CD4-positive, alpha-beta T cell treated with Interleukin-1 beta for 1 hour (primary cell): ENCODE data around the gene MRPS27.

Experiments
- DNase-seq, 2 donors: peaks; one replicate each; pipeline ENCODE4 v3.0.0-alpha.2; 2020 to 2022

Gene MRPS27

DNA sequence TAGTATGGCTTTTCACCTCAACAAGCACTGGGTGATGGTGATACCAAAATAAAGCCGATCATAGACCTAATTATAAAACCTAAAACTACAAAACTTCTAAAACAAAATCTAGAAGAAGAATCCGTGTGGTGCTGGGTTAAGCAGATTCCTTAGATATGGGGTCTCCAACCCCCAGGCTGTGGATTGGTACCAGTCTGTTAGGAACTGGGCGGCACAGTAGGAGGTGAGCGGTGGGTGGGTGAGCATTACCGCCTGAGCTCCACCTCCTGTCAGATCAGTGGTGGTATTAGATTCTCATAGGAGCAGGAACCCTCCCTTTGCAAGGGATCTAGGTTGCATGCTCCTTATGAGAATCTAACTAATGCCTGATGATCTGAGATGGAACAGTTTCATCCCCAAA is 33.2 kb downstream of the MRPS27 start:
- no peak for DNase-seq

DNA sequence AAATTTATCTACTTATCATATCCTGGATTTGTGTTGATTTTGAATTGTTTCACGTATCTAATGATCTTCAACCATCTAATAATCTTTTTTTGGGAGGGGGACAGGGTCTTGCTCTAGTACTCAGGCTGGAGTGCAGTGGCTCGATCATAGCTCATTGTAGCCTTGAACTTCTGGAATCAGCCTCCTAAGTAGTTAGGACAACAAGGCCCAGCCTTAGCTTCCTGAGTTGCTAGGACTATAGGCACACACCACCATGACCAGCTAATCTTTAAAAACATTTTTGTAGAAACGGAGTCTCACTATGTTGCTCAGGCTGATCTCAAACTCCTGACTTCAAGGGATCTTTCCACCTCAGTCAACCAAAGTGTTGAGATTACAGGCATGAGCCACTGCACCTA is 34.6 kb downstream of the MRPS27 start:
- no peak for DNase-seq

DNA sequence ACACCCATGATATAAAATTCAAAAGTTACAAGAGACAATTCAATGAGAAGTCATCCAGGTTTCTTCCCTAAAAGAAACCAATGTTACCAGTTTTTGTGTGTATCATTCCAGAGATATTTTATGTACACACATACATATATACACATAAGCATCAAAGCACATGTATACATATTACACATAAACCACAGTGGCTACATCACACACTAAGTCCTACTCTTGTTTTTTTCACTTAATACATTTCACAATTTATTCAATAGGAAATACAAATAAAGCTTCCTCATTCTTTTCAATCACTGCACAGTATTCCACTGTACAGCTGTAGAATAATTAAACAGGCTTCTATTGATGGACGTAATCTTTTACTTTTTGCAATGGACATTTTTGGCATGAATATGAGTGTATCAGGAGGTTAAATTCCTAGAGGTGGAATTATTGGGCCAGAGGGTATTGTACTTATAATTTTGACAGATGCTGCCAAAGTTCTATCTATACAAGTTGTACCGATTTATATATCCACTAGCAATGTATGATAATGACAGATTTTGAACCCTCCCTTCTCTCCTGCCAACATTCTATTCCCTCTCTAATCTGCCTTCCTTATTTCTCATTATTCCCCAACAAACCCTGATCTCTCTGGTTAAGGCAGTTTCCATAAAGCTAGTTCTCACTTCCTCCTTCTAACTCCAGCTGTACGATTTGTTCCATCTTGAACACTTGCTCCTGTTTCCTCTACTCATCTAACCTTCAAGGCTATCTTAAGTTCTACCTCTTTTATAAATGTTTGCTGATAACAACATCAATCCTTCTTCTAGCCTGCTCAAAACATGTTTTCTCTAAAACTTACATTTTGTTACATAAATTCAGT is 35.2 kb downstream of the MRPS27 start:
- no peak for DNase-seq

DNA sequence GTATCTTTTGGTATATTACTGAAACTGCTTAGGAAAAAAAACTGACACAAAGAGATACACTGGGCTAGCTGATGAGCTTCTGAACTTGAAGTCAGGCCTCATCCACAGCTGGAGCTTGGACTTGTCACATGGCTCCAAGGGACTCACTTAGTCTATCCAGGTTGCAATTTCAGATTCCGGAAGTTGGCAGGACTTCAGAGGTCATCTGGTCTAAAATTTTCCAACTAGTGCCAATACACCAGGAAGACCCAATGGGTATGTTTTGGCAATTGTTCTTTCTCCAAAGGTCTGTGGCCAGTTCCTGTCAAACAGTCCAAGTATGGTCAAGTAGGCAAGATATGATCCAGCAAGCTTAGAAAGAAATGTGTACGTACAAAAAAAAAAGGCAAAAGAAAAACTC is 36.7 kb downstream of the MRPS27 start:
- DNase-seq, result no peak

DNA sequence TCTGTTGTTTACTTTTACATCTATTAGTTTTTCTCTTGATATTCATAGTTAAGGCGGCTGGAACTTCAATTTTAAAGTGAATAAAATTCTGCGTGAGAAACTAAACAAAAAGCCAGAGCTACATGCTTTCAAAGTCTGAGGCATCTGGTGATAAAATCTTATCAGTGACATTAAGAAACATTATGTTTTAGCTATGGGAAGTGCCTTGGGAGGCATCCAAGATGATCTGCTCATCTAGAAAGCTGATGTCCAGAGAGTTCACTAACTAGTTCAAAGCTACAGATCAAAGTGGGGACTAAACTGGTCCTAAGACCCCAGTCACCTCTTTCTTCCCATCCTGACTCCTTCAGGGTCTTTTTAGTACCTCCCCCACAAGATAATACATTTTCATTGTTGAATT is 37.2 kb downstream of the MRPS27 start:
- DNase-seq, result no peak

DNA sequence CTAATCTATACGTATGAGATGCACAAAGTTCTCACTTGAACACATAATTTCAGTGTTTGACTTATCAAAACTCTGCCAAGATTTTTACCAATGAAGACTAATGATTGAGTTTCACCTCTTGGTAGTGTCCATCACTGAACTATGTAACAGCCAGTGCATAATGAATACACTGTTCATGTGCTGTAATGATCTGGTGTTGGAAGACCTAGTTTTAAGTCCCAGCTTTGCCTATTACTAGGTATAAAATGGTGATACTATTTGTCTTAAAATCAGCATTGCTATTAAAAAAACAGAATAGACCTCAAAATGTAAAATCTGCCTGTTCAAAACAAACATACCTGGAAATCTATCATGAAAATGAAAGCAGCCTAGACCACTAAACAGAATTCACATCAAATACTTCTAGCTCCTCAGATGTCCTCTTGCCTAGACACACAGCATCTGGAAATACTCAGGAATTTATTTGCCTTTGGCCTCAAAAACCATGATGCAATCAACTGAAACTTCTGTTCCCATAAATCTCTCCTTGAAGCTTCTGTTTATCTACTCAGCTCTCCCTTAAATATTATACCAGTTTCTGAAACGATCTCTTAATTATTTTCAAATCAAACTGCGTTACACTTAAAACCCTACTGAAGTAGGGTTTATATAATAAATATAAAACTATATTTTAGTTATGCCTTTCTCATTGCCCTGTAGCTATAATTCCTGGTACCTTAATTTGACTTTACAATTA is 38.1 kb downstream of the MRPS27 start:
- no peak for DNase-seq

DNA sequence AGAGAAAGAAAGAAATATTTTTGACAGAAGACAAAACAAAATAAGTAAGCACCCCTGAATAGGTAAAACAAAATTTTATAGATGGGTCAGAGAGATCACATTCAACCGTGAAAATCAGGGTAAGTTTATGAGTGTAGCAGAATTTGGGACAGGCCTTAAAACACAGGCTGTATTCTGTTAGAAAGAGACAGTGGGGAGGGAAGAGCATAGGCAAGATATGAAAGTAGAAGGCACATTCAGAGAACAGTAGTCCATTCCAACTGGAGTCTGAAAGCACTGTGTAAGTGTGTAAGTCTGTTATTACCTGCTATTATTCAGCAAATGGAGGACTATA is 38.6 kb downstream of the MRPS27 start:
- no peak for DNase-seq

DNA sequence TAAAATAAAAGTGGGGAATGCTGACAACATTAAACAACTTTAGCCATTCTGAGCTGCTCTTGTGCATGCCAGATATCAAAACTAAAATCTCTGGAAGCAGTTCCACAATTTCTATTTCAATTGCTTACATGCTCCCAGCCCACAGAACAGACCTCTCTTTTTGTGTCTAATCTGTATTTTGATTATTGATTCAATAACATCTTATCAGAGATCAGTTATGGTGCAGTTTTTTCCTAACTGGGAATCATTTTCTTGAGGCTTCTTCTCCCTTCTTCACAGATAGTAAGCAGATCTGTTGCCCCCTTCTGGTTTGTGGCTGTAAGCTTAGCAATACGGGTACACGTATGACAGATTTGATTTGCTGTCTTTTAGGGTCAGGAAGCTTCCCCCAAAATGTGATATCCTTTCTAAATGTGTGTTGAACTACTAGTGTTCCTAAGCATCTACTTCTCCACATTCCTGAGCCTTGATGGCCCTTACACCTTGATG is 39.4 kb downstream of the MRPS27 start:
- peak in 1 of 2 donors; percentile 2 for DNase-seq

DNA sequence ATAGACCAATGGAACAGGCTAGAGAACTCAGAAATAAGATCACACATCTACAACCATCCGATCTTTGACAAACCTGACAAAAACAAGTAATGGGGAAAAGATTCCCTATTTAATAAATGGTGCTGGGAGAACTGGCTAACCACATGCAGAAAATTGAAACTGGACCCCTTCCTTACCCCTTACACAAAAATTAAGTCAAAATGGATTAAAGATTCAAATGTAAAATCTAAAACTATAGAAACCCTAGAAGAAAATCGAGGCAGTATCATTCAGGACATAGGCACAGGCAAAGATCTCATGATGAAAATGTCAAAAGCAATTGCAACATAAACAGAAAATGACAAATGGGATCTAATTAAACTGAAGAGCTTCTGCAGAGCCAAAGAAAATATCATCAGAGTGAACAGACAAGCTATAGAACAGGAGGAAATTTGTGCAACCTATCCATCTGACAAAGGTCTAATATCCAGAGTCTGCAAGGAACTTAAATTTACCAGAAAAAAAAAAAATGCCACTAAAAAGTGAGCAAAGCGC is 43.8 kb downstream of the MRPS27 start:
- no peak for DNase-seq

DNA sequence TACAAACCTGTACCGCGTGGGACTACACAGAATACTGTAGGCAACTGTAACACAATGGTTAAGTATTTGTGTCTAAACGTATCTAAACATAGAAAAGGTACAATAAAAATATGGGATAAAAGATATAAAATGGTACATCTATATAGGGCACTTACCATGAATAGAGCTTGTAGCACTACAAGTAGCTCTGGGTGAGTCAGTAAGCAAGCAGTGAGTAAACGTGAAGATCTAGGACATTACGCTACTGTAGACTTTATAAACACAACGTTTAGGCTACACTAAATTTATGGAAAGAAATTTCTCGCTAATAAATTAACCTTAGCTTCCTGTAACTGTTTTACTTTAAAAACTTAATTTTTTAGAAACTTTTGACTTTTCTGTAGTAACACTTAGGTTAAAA is 46.5 kb downstream of the MRPS27 start:
- no peak for DNase-seq

DNA sequence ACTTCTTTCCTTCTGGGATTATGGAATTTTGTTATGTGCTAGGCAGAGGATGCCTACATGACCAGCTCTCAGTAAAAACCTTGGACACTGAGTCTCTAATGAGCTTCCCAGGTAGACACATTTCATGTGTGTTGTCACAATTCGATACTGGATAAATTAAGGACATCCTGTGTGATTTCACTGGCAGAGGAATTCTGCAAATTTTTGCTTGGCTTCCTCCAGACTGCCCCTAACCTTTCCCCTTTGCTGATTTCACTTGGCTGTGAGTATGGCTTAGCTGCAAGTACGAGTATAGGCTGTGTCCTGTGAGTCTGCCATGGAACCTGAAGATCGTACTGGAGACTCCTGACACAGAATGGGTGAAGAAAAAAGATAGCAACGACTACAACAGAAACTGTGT is 47.6 kb downstream of the MRPS27 start:
- DNase-seq, result no peak

DNA sequence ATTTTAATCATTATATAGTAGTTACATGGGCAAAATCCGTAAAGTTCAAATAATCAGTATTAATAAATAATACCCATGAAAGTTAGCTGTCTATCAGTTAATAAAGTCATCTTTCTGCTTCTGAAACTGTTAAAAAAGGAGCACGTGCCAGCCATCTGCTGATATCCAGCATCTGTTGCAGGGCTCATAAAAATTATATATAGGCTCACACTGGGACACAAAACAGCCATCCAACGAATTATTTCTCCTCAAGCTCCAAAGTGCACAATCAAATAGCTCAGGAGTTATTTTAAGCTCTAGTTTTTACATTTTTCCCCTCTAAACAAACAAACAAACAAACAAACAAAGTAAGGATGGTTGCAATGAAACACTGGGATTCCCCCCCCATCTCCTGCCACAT is 48.3 kb downstream of the MRPS27 start:
- DNase-seq, result no peak

DNA sequence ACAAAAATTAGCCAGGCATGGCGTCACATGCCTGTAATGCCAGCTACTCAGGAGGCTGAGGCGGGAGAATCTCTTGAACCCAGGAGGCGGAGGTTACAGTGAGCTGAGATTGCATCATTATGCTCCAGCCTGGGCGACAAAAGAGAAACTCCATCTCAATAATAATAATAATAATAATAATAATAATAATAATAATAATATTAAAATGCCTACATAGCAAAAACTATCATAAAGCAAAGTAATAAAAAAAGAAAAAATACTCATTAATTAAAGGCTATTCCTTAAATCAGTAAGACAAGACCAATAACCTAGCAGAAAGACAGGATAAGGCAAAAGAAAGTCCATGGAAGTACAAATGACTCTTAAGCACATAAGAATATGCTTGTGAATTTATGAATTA is 50.0 kb downstream of the MRPS27 start:
- DNase-seq, result no peak

DNA sequence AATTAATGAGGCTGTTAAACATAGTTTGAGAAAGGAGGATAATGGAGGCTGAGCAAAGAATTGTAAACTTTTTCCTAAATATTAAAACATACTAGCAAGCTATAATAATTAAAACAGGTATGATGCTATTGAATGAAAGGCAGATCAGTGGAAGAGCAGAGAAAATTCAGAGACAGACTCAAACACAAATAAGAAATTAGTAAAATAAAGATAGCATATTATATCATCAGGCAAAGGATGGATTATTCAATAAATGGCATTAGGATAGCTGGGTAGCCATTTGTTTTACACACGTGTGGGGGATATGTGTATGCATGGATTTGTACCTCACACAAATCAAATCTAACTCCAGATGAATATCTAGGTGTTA is 50.6 kb downstream of the MRPS27 start:
- DNase-seq, result no peak

DNA sequence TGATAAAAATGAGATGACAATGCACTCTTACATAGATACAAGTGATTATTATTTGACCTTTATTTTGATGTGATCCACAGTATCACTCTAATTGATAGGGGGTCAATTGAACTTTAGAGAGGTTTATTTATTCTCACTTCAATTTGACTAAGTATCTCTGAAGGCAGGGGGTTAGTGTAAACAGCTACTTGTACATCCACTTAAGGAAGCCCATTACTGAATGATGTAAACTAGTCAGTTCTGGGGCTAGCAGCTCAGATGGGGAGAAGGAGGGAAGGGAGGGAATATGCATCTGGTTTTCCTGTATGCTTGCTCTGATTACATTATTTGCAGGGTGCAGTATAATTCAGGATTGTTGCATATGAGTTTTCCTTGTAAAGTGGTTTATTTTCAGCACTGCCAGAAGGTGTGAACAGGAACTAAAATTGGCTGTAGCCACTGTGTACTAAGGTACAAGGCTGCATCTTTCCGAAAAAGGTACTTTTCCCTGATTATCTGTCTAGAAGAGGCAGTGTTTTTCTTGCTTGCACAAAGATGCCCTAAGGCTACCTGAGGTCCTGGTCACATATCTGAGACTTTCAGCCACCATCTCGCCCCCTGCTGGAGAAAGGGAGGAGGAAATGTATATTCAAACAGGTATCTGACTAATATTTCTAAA is 51.2 kb downstream of the MRPS27 start:
- DNase-seq, result peak; percentile 19 to 49

DNA sequence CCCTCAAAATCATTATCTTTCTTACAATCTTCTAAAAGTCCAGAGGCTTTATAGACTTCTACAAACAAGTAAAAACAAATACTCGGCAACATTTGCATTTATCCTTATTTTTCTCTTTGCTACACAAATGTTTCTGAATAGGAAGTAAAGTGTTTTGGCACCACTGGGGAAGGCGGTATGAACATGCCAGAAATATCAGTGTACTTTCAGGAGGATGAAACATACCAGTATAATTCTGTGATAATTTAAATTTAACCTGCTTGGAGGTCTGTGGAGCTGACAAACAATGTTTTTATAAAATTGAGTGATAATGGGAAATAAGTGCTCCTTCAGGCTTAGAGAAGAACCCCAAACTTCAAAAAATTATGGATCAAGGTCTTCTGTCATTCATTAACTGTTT is 51.8 kb downstream of the MRPS27 start:
- DNase-seq, result no peak

DNA sequence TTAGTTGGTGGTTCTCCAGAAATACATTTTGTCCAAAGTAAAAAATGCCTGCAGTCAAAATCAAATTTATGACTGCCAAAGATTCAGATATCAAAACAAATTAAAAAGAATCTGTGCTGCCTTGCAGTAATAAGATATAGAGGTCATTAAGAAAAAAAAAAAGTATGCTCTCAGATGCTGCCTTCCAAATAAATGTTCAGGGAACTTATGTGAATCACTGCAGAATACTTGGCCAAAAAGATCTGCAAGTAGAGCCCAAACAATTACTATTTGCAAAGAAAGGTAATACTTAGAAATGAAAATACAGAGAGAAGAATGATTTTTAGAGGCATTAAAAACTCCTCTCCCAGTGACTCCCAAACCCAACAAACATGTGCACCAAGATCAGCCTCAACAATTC is 52.4 kb downstream of the MRPS27 start:
- DNase-seq, result no peak

DNA sequence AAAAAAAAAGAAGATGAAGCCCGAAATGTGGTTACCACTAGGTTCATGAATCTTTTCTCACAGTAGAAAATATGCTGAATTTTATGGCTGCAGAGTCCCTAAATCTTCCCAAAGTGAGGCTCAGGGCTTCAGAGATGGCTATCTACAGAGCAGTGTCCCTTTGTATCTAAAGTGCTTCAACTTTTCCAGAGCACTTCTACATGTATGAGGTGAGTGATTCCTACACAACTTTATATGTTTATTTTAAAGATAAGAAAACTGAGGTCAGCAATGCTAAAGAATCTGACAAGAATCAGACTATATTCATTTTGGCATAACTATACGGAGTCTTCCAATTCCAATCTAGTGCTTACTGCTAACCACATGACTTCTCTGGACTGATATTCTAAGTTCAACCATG is 53.2 kb downstream of the MRPS27 start:
- no peak for DNase-seq

DNA sequence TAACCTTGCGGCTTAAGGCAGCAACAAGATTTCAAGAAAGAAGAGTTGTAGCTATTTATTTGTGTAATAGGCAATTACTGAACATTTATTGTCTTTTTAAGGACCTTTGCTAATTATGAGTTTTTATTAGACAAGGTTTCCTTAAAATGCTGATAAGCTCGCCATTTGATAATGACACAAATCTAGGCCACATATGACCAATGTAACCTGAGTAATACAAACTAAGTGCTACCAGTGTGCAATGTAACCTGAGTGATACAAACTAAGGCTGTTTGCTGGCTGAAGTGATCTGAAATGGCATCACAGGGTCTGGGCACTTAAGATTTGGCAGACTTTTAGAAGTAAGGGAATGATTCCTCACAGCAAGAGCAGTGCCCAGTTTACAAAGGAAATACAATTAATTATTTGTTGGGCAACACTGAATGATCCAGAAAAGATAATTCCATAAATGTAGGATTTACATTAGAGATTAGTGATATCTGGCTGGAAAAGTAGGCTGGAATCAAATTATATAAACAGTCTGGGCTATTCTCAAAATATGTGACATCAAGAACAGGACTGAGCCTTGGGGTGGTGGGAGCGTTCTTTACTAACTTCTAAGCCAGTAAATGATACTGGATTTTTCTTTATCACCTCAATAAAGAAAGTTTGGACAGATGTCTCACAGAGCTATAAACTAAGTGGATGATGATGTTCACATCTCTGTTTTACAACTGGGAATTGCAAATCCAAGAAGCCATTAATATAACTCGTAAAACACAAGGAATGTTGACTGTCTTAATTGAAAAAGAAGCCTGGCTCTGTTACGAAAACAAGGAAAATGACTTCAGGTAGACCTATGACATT is 54.8 kb downstream of the MRPS27 start:
- no peak for DNase-seq

DNA sequence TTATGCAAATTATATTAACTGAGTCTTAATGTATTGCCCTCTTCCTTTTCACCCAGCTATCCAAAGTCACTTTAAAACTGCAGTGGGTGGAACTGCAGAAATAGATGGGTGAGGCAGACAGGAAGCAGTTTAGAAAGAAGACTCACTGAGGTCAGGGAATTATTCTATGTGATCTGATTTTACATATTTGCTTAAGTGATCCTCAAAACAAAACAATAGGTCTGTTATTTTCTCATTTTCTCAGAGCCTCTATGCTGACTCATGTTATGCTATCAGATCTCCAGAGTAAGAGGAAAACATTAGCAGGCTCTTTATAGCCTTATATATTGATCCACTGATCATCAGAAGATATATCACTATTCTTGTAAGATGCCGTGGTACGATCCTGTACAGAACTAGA is 63.5 kb downstream of the MRPS27 start:
- no peak for DNase-seq

DNA sequence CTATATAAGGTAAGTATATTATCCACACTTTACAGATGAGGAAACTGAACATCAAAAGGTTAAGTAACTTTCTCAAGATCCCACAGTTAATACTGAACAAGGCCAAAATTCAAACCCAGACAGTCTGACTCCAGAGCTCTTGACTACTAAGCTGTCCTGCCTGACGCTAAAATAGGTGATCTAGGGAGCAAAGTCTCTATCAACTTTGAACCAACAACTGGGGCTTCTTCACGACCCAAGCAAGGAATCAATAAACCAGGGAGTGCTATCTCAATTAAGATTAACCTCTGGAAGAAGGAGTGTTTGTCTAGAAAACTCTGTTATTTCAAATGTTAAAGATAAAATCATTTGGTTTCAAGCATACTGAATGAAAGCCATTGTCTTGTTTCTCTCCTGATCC is 64.4 kb downstream of the MRPS27 start:
- DNase-seq, result no peak

DNA sequence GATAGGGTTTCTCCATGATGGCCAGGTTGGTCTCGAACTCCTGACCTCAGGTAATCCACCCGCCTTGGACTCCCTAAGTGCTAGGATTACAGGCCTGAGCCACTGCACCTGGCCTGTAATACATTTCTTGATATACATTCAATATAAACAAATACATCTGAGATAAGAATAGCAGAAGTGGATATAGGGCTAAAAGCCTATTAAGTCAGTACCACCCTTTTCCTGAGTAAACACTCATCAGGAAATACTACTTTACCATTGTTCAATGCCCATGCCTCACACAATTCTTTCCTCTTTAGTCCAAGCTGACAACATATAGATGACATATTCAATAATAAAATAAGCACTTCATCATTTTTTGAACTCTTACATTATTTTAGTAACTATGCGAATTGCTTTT is 64.8 kb downstream of the MRPS27 start:
- no peak for DNase-seq
